B cell (primary cell): ENCODE results near the gene GPHN.

Experiments used
- CTCF ChIP-seq: fragments of 200-600 bp; IDR thresholded peaks from one replicate; pipeline ENCODE4 v1.8.0; 2022; ENCODE audit warnings: antibody characterized with exemption, mild to moderate bottlenecking
- EZH2 ChIP-seq: IDR thresholded peaks from 2 replicates; pipeline ENCODE4 v1.6.1; 2012; ENCODE audit warnings: borderline replicate concordance, low read depth, mild to moderate bottlenecking, moderate library complexity, low read length; ENCODE audit not compliant: insufficient read depth, poor library complexity, severe bottlenecking

DNA sequence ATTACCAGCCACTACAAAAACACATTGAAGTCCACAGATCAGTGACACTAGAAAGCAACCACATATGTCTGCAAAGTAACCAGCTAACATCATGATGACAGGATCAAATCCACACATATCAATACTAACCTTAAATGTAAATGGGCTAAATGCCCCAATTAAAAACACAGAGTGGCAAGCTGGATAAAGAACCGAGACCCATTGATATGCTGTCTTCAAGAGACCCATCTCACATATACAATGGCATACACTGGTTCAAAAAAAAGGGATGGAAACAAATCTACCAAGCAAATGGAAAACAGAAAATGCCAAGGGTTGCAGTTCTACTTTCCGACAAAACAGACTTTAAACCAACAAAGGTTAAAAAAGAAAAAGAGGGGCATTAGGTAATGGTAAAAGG, 307.7 kb downstream of the GPHN start:
- TF ChIP-seq EZH2 (no peak), CTCF (no peak)
